Stimulated activated CD4-positive, alpha-beta T cell treated with anti-CD3 and anti-CD28 coated beads, Interleukin-2, amount 100 ng/mL, for 4 hours (primary cell): ENCODE data around the gene ATP5PB.

Experiments
- DNase-seq: peaks from one replicate; pipeline ENCODE4 v3.0.0-alpha.2; 2020; ENCODE audit warnings: low read depth

Gene ATP5PB

DNA sequence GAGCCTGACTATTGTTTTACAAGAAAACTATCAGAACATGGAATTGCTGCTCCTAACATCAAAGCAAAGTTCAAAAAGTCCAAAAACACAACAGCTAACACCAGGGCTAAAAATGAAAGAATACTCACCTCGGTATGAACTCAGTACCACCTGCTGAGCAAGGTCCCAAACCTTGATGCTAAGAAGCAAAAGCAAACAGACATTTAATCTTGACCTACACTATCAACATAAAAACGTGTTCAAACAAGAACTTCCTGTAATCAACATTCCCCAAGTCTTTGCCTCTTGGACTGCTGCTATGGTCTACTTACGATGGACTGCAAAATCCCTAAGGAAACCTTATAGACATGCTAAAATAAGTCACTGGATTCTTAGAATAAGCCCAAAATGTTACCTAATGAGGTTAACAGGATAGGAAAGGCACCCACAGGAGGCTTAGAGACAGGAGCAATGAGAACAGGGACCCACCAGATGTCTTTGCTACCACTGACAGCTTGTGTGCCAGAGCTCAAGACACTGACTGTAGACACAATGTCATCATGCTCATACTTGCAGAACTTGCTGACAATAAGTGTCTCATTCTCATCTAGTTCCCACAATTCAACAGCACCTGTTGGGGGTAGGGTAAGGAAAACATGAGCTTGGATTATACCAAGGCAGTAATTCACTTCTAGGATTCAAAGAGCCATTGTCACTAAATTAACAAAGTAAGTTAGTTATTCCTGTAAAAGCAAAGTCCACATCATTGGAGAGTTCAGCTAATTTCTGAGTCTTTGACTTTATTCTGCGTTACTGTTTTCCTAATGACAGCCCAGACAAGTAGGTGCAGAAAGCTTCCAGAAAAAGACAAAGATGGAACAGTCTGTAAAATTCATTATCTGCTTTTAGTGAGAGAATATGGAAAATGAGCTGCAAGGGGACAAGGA, 2.0 kb upstream of the ATP5PB start:
- no peak for DNase-seq

DNA sequence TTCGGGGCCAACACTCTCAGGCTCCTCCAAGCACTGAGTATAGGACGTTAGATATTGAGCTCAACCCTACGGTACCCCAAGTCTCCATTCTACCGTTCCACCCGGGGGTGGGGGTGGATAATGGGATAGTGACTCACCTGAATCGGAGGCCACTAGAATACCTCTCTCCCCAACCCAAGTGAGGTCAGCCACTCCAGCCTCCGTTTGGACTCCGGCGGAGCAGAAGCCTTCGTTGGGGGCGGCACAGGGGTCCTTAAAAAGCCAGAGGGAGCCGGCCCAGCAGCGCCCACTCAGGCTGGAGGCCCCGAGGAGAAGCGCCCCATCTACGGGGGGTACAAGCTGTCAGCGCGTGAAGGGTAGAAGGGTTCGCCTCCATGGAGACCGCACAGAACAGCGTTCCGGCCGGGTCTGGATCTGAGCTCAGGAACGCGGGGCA, 764 bp upstream of the ATP5PB start:
- peak; percentile 10 for DNase-seq

DNA sequence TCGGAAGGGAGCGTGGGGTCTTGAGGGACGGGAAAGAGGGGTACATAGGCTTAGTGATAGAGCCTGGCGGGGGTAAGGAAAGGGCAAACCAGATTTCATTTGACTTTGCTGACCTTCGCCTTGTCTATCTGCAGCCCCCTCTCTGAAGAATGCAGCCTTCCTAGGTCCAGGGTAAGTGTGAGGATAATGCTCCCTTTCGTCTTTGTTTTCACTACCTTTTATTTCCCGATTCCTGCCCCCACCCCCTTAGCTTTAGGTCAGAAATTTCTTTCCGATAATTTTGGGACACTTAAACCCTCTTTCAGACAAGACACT, 396 bp downstream of the ATP5PB start:
- no peak for DNase-seq

DNA sequence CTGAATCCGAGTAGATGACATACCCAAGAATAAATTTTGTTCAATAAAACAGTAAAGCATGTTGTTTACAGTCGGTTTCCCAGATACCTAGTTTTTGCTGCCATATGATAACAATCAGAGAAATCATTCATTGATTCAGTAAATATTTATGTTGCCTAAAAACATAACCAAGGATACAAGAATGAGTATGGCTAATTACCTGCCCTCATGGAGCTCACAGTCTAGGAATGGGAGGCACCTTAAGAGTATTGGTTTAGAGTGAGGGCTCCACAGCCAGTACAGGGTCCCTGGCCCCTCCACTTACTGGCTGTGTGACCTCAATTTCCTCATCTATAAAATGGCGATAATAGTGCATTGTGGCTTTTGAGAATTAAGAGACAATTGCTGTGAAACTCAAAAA, 921 bp downstream of the ATP5PB start:
- no peak for DNase-seq

DNA sequence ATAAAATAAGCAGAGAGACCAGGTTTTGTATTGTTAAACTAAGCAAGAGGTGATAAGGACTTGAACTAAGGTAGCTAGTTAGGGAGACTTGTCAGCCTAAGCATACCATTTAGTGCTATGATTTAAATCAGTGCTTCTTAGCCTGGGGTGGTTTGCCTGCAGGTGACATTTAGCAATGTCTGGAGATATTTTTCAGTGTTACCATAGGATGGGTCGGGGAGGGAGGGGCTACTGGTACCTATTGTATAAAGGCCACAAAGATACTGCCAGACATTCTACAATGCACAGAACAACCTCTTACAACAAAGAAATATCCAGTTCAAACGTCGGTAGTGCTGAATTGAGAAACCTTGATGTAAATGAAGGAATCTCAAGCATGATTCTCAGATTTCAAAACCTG, 3.3 kb downstream of the ATP5PB start:
- no peak for DNase-seq

DNA sequence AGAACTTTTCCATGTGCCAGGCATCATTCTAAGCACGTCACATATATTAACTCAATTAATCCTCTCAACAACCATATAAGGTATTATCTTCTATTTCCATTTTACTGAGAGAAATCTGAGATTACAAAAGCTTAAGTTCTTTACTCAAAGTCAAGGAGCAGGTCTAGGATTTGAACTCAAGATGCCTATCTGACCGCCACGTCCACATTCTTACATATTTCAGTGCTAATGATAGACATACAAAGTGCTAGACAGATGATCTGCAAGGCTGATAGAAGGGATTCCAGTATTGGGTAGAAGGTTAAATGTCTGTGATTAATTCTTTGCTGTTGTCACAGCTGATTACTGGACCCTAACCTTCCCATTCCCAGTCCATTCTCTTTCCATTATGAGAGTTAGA, 4.4 kb downstream of the ATP5PB start:
- DNase-seq, result no peak

DNA sequence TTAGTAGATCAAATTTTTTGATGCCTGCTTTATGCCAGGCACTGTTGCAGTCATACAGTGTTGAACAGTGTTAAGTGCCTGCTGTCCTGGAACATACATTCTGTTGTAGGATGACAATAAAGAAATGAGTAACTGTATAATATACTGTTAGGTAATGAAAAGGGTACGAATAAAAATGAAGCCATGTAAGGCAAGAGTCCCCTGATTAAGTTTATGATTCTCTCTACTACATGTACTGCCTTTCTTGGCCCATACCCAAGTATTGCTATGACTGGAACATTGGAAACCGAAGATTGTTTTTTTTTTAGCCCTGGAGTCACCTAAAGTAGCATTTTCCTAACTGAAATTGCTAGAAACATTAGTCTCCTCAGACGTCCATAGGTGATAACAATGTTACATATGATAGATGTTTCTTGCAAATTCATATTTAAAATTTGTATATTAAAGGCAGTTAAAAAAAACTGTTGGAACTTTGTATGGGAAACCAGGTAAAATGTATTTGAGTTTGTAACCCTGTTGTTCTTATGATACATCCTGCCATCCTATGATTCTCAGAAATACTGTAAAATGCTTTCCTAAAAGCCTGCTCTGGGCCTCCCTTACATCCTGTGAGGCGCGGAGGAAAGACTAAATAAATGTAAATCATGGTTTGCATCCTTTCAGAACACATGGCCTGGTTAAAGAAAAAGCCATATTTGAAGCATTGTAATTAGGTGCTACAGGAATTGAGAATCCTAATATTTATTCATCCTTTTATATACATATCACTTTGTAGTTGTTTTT, 5.8 kb downstream of the ATP5PB start:
- no peak for DNase-seq

DNA sequence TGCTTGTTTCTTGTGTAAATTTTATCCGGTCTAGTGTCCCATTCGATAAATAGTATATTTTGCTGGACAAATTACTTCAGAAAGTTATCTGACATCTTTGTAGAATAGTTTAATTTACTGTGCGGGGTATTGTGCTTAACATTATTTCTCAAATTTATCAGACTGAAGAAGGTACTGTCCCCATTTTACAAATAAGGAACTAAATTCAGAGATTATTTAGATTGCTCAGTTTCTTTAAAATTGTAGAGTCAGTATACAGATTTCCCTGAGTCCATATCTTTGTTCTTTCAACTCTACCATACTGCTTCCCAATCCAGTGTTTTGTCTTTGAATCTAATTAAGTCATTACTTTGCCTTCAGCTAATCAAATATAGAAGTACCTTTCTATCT, 6.4 kb downstream of the ATP5PB start:
- DNase-seq, result no peak

DNA sequence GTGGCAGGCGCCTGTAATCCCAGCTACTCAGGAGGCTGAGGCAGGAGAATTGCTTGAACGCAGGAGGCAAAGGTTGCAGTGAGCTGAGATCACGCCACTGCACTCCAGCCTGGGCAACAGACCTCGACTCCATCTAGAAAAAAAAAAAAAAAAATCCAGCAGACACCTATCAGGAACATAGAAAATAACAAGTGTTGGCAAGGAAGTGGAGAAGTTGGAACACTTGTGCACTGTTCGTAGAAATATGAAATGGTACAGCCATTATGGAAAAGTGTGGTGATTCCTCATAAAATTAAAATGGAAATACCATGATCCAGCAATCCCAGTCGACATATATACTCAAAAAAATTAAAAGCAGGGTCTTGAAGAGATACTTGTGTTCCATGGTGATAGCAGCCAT, 12.5 kb downstream of the ATP5PB start:
- no peak for DNase-seq

DNA sequence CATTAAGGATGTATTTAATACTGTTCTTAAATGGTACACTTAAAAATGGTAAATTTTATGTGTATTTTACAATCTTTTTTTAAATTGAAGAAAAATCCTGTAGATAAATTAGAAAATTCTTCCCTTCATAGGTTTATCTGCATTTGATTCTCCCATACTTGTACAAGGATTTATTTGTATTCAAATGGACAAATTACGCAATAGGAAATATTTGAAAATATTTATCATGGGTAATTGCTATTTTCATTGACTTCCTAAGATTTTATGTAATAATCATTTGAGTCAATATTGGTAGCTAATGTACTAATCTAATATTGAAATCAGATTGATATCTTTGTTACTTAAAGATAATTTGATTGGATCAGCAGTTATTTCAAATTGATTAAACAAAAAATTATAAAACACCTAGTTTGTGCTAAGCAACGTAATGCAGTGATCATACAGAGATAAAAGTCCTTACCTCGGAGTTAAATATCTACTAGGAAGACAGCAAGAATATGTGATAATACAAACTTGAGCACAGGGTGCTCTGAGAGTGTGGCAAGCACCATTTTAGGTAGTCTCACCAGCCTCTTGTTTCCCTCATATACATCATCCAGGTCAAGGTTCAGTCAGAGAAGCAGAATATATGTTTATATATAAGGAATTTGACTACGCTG, 13.2 kb downstream of the ATP5PB start:
- no peak for DNase-seq

DNA sequence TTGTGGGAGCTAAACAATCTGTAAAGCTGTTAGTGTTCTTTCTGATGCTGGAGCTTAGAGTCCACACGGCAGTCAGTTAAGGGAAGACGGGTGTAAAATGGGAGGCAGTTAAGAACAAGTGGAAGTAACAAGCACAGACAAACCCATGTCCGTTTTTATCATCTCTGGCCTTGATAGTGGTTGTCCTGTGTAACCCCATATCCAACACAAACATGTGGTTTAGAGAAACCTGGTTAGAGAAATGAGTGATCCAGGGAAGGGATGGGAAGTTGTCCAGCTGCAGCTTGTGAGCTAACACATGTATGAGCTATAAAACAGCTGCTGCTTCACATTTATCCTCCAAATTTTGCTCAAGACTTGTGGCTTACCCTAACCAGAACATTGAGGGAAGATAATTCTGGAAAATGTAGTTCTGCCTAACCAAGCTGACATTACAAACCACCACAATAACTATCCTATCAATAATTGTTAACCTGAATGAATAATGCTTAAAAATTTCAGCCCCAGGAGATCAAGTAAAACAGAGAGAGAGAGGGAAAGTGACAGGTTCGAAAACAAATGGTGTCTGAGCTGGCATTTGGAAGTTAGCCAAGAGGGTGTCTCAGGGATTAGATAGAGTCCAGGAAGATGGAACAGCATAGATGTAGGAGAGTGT, 13.9 kb downstream of the ATP5PB start:
- DNase-seq, result no peak

DNA sequence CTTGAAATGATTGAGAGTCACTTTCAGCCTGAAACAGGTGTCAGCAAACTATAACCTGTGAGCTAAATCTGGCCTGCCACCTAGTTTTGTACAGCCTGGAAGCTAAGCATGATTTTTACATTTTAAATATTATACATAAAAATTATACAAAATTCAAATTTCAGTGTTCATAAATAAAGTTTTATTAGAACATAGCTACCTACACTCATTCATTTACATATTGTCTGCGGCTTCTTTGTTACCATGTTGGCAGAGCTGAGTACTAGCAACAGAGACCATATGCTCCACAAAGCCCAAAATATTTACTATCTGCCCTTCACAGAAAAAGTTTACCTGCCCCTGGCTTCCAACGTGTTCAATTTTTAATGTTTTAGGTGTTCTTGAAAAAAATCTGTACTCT, 16.5 kb downstream of the ATP5PB start:
- DNase-seq, result no peak

DNA sequence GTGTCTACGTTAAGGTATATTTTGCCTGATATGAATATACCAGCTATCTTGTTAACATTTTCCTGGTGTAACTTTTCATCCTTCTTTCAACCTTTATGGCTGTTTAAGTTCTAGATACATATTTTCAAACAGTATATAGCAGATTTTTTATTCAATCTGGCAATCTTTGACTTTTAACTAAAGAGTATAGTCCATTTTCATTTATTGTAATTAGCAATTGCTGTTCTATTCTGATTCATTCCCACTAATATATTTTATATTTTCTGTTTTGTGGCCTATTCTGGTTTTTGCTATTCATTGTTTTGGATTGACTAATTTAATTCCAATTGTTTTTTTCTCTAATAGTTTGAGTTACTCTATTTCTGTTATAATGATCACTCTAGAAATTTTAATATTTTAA, 17.2 kb downstream of the ATP5PB start:
- no peak for DNase-seq

DNA sequence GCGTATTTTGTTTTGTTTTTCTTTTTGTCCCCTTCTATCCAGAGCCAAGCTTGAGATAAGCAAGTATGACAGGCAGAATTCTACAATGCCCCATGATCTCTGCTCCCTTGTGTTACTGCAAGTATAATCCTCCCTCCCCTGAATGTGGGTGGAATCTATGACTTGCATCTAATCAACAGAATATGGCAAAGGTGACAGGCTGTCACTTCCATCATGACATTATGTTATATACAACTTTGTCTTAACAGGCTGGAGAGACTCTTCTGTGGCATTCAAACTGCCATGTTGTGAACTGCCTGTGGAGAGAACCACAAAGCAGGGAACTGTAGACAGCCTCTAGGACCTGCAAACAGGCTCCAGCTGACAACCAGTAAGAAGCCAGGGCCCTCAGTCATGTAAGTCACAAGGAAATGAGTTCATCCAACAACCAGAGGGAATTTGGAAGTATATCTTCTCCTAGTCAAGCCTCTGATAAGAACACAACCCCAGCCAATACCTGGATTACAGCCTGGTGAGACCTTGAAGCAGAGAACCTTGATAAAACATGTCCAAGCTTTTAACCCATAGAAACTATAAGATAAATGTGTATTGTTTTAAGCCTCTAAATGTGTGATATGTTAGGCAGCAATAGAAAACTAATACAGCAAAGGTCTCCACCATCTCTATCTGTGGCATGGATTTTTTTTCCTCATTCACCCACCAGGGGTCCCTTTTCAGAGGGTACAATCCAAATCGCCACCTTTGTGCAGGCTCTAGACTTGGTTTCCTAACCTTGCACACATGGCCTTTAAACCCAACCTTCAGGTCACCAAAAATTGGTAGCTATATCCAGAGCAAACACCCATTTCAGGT, 18.8 kb downstream of the ATP5PB start:
- DNase-seq, result no peak

DNA sequence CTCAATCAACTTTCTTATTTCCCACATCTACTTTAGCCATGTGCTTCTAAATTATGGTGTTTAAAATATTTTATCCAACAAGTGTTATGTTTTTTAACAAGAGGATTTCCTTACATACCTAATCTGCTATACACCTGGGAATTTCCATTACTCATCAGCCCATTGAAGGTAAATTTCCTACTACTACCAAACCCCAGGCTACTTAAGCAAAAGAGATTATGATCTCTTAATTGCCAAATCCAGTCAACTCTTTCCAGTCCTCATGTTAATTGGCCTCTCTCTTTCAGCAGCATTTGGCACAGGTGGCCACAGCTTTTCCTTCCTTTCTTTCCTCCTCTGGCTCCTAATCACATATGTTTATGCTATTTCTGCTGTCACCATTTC, 19.4 kb downstream of the ATP5PB start:
- DNase-seq, result no peak

DNA sequence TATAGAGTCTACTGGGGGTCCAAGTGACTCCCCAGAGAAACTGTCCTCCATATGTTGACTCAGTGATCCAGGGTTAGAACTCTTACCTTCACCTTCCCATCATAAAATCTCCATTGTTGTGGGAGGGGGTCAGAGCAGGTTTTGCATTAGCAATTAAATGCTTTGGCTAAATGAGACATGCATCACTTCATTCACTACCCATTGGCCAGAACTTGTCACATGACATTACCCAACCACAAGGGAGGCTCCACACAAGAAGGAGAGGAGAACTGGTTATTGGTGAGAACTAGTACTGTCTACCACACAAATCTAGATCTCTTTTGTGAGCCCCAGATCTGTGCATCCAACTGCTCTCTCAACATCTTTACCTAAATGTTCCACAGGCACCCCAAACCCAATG, 20.3 kb downstream of the ATP5PB start:
- DNase-seq, result no peak

DNA sequence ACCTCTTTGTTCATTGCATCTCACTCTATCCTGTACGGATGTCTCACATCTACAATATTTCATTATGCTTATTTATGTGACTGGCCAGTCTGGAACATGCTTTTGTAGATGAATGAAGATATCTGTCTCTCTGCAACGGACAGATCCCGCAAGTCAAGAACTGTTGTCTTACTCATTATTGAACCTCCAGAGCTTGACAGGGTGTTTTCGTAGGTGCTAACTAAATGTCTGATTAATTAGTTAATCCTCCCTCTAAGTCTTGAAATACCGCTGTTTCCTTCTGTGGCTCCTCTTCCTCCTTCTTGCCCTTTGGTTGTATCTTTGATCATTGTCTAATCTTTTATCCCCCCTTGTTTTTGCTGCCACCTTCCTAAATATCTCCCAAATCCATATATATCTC, 21.3 kb downstream of the ATP5PB start:
- DNase-seq, result no peak

DNA sequence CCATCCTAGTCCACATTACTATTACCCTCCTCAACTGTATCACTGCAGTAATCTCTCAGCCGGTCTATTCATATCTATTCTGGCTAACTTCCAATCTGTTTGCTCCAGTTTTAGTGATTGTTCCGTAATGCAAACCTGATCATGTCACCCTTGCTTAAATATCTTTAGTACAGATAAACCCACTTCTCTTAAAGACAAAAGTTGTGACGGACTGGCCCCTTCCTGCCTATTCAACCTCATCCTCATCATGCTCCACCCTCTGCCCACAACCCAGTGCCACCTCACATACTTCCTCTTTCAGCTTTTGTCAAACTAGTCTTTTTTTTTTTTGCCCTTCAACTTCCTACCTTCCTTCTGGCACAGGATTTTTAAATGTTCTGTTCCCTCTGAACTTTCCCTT, 21.7 kb downstream of the ATP5PB start:
- DNase-seq, result peak; percentile 56

DNA sequence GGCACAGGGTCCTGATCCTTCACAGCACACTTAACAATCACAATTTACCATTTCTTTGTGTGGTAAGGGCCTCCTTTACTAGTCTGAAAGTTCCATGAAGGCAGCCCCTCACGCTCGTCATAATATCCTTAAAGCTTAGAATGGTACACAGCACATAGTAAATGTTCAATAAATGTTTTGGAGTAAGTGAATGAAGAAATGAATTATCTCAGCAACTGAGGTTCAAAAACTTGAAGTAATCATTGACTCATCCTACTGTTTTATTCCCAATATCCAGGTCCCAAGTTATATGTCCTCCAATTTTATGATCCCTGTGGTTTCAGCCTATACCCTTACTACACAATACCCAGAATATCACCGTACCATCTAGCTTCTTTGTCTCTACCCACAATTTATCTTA, 22.3 kb downstream of the ATP5PB start:
- DNase-seq, result no peak

DNA sequence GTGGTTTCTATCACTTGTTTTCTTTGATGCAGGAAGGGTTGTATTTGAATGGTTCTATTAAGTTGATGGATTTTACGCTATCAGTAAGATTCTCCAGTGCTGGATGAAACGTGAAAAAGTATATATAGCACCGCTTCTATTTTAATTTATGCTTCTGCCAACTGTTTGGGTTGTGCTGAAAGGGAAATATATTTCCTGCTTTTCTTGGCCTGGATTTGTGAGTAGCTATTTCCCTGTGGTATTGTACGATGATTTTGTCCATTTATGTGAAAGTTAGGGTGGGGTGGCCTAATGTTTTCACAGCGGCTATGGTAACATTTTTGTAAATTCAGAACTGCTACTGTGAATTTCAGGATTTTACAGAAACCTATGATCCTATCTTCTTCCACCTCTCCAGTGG, 24.8 kb downstream of the ATP5PB start:
- no peak for DNase-seq

DNA sequence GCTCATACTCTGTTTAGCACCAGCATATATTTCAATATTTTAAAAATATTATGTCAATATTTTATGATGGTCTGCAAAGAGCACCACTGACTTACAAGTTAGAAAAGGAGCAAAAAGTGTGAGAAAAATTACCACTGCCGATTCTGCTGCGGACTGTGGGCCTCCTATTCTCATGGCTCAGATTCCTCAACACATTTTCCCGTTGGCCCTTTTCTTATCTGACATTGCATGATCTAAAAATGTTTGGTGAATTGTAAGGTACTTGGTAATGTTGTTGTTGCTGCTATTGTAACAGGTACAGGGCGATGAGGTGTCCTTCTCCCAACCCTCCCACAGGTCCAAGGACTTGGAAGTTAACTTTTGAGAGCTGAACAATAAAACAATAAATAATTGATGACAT, 25.3 kb downstream of the ATP5PB start:
- no peak for DNase-seq

DNA sequence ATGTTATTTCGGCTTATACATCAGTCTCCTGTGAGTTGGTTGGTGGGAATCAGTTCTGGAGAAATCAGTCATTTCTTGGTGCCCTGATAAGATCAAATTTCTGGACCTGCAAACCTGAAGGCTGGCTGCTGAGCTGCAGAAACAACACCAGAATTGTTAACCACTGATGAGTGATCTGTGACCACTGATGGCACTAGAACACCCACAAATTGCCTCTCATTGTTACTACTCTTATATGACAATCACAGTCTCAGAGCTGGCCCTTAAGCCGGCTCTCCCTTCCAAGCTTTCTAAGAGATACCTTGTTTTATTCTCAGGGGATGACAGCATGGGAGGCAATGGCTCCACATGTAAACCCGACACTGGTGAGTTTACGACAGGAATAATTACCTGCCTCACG, 26.4 kb downstream of the ATP5PB start:
- no peak for DNase-seq
